ENCODE results near the gene WFDC8.
"Not testable (repeated sequence)": the region's sequence is repeated elsewhere in the genome, so short reads cannot be mapped to it uniquely, and the experiment has no call there.

Gene WFDC8

GRCh38 chr20:45579184-45579583, at the start of gene WFDC8:
Gene WFDC8 (minus strand): TSS chr20:45579284. CDS start chr20:45579247, 37 bp downstream.
- Mint-ChIP-seq H3K27ac (no peak within 1 kb of the TSS), H3K4me3 (no peak within 1 kb of the TSS), H3K27me3 (peaks cover 26% of the 10 kb centered on the region), H3K9me3 (no peaks in the 10 kb centered on the region), H3K4me1 (no peaks in the 10 kb centered on the region), H3K36me3 (ENCODE audit: low read depth) (no peaks in the 10 kb centered on the region)
- DNase-seq (no peak), ATAC-seq (no peak)

GRCh38 chr20:45626540-45626939, 47.5 kb upstream of the WFDC8 start:
- Mint-ChIP-seq H3K9me3 (no peaks in the 10 kb centered on the region), H3K4me3 (no peak overlapping the region), H3K36me3 (ENCODE audit: low read depth) (no peaks in the 10 kb centered on the region), H3K27me3 (peaks cover 41% of the 10 kb centered on the region), H3K4me1 (peaks cover 6% of the 10 kb centered on the region), H3K27ac (no peak overlapping the region)
- DNase-seq (no peak), ATAC-seq (no peak)

- Mint-ChIP-seq H3K4me1 (no peaks in the 10 kb centered on the region), H3K9me3 (no peaks in the 10 kb centered on the region), H3K4me3 (no peak overlapping the region), H3K27me3 (peaks cover 21% of the 10 kb centered on the region), H3K27ac (no peak overlapping the region), H3K36me3 (ENCODE audit: low read depth) (no peaks in the 10 kb centered on the region)
- DNase-seq (no peak), ATAC-seq (no peak)
Measured at GRCh38 chr20:45621593-45621992, 42.5 kb upstream of the WFDC8 start.

GRCh38 chr20:45617591-45617990, 38.5 kb upstream of the WFDC8 start:
- Mint-ChIP-seq H3K9me3 (no peaks in the 10 kb centered on the region), H3K36me3 (ENCODE audit: low read depth) (no peaks in the 10 kb centered on the region), H3K4me3 (no peak overlapping the region), H3K27ac (no peak overlapping the region), H3K27me3 (peaks cover 15% of the 10 kb centered on the region), H3K4me1 (no peaks in the 10 kb centered on the region)
- ATAC-seq = no peak
- DNase-seq = no peak

- Mint-ChIP-seq H3K27me3 (peaks cover 23% of the 10 kb centered on the region), H3K9me3 (peaks cover 11% of the 10 kb centered on the region), H3K4me3 (no peak overlapping the region), H3K36me3 (ENCODE audit: low read depth) (peaks cover 6% of the 10 kb centered on the region), H3K4me1 (peaks cover 28% of the 10 kb centered on the region), H3K27ac (no peak overlapping the region)
- ATAC-seq (no peak), DNase-seq (no peak)
Measured at GRCh38 chr20:45612314-45612713, 33.2 kb upstream of the WFDC8 start.

- peak overlapping the region; percentile 65 for H3K27ac Mint-ChIP-seq
- peaks cover 34% of the 10 kb centered on the region for H3K4me1 Mint-ChIP-seq
- H3K36me3 Mint-ChIP-seq (ENCODE audit: low read depth) = peaks cover 10% of the 10 kb centered on the region
- peaks cover 25% of the 10 kb centered on the region for H3K27me3 Mint-ChIP-seq
- peak overlapping the region; percentile 10 for H3K4me3 Mint-ChIP-seq
- peak; percentile 91 for ATAC-seq
- peak; percentile 53 for DNase-seq
- H3K9me3 Mint-ChIP-seq = peaks cover 18% of the 10 kb centered on the region
Measured at GRCh38 chr20:45611054-45611453, 32.0 kb upstream of the WFDC8 start.

- Mint-ChIP-seq H3K4me3 (no peak overlapping the region), H3K27ac (no peak overlapping the region), H3K9me3 (peaks cover 26% of the 10 kb centered on the region), H3K4me1 (peaks cover 37% of the 10 kb centered on the region), H3K36me3 (ENCODE audit: low read depth) (peaks cover 16% of the 10 kb centered on the region), H3K27me3 (peaks cover 33% of the 10 kb centered on the region)
- ATAC-seq = no peak
- DNase-seq = no peak
Measured at GRCh38 chr20:45607810-45608209, 28.7 kb upstream of the WFDC8 start.

GRCh38 chr20:45595235-45595634, 16.2 kb upstream of the WFDC8 start:
- no peaks in the 10 kb centered on the region for H3K36me3 Mint-ChIP-seq (ENCODE audit: low read depth)
- H3K27me3 Mint-ChIP-seq = peaks cover 49% of the 10 kb centered on the region
- H3K4me3 Mint-ChIP-seq = no peak overlapping the region
- peaks cover 2% of the 10 kb centered on the region for H3K4me1 Mint-ChIP-seq
- H3K27ac Mint-ChIP-seq = no peak overlapping the region
- ATAC-seq (no peak), DNase-seq (no peak)
- H3K9me3 Mint-ChIP-seq = no peaks in the 10 kb centered on the region

GRCh38 chr20:45593498-45593897, 14.4 kb upstream of the WFDC8 start:
- Mint-ChIP-seq H3K4me1 (peaks cover 2% of the 10 kb centered on the region), H3K27me3 (peaks cover 42% of the 10 kb centered on the region), H3K9me3 (no peaks in the 10 kb centered on the region), H3K4me3 (no peak overlapping the region), H3K36me3 (ENCODE audit: low read depth) (no peaks in the 10 kb centered on the region), H3K27ac (no peak overlapping the region)
- ATAC-seq (no peak), DNase-seq (no peak)

GRCh38 chr20:45592574-45593189, 13.6 kb upstream of the WFDC8 start:
- no peak overlapping the region for H3K4me3 Mint-ChIP-seq
- no peaks in the 10 kb centered on the region for H3K9me3 Mint-ChIP-seq
- no peaks in the 10 kb centered on the region for H3K36me3 Mint-ChIP-seq (ENCODE audit: low read depth)
- peaks cover 2% of the 10 kb centered on the region for H3K4me1 Mint-ChIP-seq
- DNase-seq (peak; percentile 24), ATAC-seq (peak; percentile 63)
- H3K27ac Mint-ChIP-seq = no peak overlapping the region
- peaks cover 41% of the 10 kb centered on the region for H3K27me3 Mint-ChIP-seq

- Mint-ChIP-seq H3K36me3 (ENCODE audit: low read depth) (no peaks in the 10 kb centered on the region), H3K27me3 (peaks cover 28% of the 10 kb centered on the region), H3K4me1 (peaks cover 2% of the 10 kb centered on the region), H3K27ac (no peak overlapping the region), H3K4me3 (no peak overlapping the region), H3K9me3 (no peaks in the 10 kb centered on the region)
- no peak for DNase-seq
- no peak for ATAC-seq
Measured at GRCh38 chr20:45589725-45590124, 10.6 kb upstream of the WFDC8 start.

- ATAC-seq = no peak
- Mint-ChIP-seq H3K4me3 (no peak overlapping the region), H3K4me1 (peaks cover 2% of the 10 kb centered on the region), H3K27me3 (peaks cover 23% of the 10 kb centered on the region), H3K27ac (no peak overlapping the region), H3K9me3 (no peaks in the 10 kb centered on the region), H3K36me3 (ENCODE audit: low read depth) (no peaks in the 10 kb centered on the region)
- no peak for DNase-seq
Measured at GRCh38 chr20:45588800-45589199, 9.7 kb upstream of the WFDC8 start.

DNA sequence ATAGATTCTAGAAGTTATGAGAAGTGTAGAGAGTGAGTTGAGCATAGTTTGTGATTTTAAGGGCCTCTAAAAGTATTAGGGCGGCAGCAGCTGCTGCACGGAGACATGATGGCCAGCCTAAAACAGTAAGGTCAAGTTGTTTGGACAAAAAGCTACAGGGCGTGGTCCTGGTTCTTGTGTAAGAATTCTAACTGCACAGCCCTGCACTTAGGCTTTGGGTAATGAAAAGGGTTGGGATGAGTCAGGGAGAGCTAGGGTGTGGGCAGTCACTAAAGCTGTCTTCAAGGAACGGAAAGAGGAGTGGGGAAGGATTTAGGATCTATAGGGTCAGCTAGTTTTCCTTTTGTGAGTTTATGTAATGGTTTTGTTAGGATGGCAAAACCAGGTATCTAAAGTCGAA, 6.9 kb upstream of the WFDC8 start:
- not testable (repeated sequence) for H3K4me3 Mint-ChIP-seq; H3K36me3 Mint-ChIP-seq (ENCODE audit: low read depth); H3K9me3 Mint-ChIP-seq; H3K4me1 Mint-ChIP-seq; DNase-seq; H3K27ac Mint-ChIP-seq; ATAC-seq
- peaks cover 19% of the 10 kb centered on the region for H3K27me3 Mint-ChIP-seq

DNA sequence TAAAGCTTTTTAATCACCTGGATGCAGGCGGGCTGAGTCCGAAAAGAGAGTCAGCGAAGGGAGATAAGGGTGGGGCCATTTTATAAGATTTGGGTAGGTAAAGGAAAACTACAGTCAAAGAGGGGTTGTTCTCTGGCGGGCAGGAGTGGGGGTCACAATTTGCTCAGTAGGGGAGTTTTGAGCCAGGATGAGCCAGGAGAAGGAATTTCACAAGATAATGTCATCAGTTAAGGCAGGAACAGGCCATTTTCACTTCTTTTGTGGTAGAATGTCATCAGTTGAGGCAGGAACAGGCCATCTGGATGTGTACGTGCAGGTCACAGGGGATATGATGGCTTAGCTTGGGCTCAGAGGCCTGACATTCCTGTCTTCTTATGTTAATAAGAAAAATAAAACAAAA, 5.2 kb upstream of the WFDC8 start:
- peaks cover 29% of the 10 kb centered on the region for H3K27me3 Mint-ChIP-seq

DNA sequence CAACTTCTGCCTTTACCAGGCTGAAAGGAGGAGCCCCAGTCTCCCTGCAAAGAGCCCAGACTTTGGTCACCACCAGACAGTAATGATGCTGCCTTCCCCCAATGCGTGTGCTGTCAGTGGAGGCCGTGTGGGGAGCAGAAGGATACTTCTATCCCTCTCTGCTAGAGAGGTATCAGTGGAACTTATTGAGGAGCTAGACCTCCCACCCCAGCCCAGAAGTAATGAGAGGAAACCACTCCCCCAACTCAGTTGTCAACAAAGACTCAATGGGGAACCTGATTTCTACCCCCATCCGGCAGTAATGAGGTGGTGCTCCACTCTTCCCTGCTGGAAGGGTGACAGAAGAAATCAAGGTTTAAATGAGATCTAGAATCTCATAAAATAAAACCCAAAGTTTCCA, 4.4 kb upstream of the WFDC8 start:
- Mint-ChIP-seq H3K9me3 (no peaks in the 10 kb centered on the region), H3K4me3 (no peak overlapping the region), H3K4me1 (no peaks in the 10 kb centered on the region), H3K36me3 (ENCODE audit: low read depth) (no peaks in the 10 kb centered on the region), H3K27ac (no peak overlapping the region), H3K27me3 (peaks cover 29% of the 10 kb centered on the region)
- no peak for DNase-seq
- ATAC-seq = no peak

More for the DNA sequence above, 5.2 kb upstream of the WFDC8 start:
- not testable (repeated sequence) for H3K4me3 Mint-ChIP-seq; H3K36me3 Mint-ChIP-seq (ENCODE audit: low read depth); DNase-seq; H3K4me1 Mint-ChIP-seq; ATAC-seq; H3K27ac Mint-ChIP-seq; H3K9me3 Mint-ChIP-seq

- no peaks in the 10 kb centered on the region for H3K9me3 Mint-ChIP-seq
- DNase-seq (no peak), ATAC-seq (no peak)
- peaks cover 24% of the 10 kb centered on the region for H3K27me3 Mint-ChIP-seq
- H3K27ac Mint-ChIP-seq = no peak overlapping the region
- no peak overlapping the region for H3K4me3 Mint-ChIP-seq
- H3K36me3 Mint-ChIP-seq (ENCODE audit: low read depth) = no peaks in the 10 kb centered on the region
- H3K4me1 Mint-ChIP-seq = no peaks in the 10 kb centered on the region
Measured at GRCh38 chr20:45581702-45582101, 2.6 kb upstream of the WFDC8 start.
